IPS DF 6.9 (cell line): ENCODE measurements around the gene CIAPIN1.
A peak's percentile ranks its signal among the peaks of the same experiment; 100 is the strongest.

Source experiments
- DNase-seq: peaks from one replicate; pipeline ENCODE4 v3.0.0-alpha.2; 2013; ENCODE audit warnings: low read depth, low spot score
- H3K27ac ChIP-seq: one replicate; pipeline ENCODE4 v1.5.1; 2013; ENCODE audit warnings: low read length, control low read depth
- H3K27me3 ChIP-seq: 2 replicates; pipeline ENCODE4 v1.6.1; 2013; ENCODE audit warnings: mild to moderate bottlenecking, low read length; ENCODE audit not compliant: control insufficient read depth, insufficient read depth
- H3K36me3 ChIP-seq: 2 replicates; pipeline ENCODE4 v1.6.1; 2013; ENCODE audit warnings: low read length; ENCODE audit not compliant: control insufficient read depth, insufficient read depth
- H3K4me1 ChIP-seq: 2 replicates; pipeline ENCODE4 v1.6.1; 2013; ENCODE audit warnings: low read length; ENCODE audit not compliant: control insufficient read depth, insufficient read depth
- H3K4me3 ChIP-seq: 2 replicates; pipeline ENCODE4 v1.5.1; 2013; ENCODE audit warnings: mild to moderate bottlenecking, low read length
- H3K9me3 ChIP-seq: 2 replicates; pipeline ENCODE4 v1.6.1; 2013; ENCODE audit warnings: low read length, inconsistent platforms; ENCODE audit not compliant: control insufficient read depth, insufficient read depth
- WGBS: extraction: QIAGEN DNeasy Blood & Tissue Kit; methylation state at CpG from one replicate; pipeline ENCODE4 v1.1.7; 2013; ENCODE audit warnings: mixed read lengths, missing lambda C conversion rate; ENCODE audit not compliant: insufficient read length, insufficient coverage; 5-methylcytosine and 5-hydroxymethylcytosine counted together

The CIAPIN1 gene

GRCh38 chr16:57475711-57476339 is 28.6 kb upstream of the CIAPIN1 start:
- H3K9me3 ChIP-seq: no peaks in the 10 kb centered on the region
- no CpG with 5 or more reads among the region's 12 CpGs for WGBS
- H3K27ac ChIP-seq: no peak overlapping the region
- no peak overlapping the region for H3K4me3 ChIP-seq
- H3K36me3 ChIP-seq: peaks cover 10% of the 10 kb centered on the region; the same call in 1 of the 2 replicates
- DNase-seq: peak; percentile 76
- no peaks in the 10 kb centered on the region for H3K27me3 ChIP-seq
- peaks cover 19% of the 10 kb centered on the region for H3K4me1 ChIP-seq

DNA sequence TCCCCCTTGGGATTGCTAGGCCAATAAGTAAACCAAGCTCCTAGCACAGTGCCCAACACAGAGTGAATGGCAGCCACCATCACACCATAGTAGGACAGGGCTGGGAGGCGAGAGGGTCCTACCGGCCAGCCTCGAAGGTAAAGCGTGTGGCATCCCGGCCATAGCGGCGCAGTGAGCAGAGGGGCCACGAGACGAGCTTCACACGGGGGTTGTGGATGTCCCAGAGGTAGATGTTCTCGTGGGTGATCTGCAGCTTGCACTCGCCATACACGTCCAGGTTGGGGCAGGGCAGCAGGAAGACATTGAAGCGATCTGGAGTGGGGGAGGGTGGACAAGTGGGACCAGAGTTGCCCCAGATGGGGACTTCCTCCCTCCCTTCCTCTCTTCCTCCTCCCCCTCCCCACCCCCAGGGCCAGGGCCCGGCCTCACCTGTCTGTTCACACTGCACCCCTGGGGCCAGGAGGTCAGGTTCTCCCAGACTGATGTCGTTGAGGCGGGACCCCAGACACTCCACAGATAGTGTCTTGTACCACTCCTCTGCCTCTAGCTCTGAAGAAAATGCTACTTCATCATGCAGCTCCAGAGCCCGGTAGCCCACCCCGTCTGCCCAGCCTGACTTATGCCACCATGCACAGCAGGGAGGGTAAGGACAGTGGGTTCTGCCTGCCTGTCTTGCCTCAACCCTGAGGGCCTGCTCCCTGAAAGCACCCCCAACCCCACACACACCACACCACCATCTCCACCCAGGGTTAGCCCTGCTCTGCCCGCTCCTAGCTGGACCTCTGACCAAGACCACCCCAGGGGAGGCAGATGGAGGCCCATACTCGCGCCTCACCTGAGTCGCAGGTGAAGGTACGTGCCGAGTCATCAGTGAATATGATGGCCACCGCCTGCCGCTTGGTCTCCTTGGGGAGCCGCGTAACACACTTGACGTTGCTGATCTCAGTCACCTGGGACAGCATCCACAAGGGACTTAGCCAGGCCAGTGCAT is 27.8 kb upstream of the CIAPIN1 start:
- Histone ChIP-seq H3K4me3 (no peak overlapping the region), H3K27ac (no peak overlapping the region), H3K9me3 (no peaks in the 10 kb centered on the region), H3K27me3 (no peaks in the 10 kb centered on the region), H3K36me3 (peaks cover 18% of the 10 kb centered on the region), H3K4me1 (peaks cover 15% of the 10 kb centered on the region)
- no CpG with 5 or more reads among the region's 30 CpGs for WGBS
- no peak for DNase-seq

- H3K27ac ChIP-seq: no peak overlapping the region
- no peak for DNase-seq
- peaks cover 15% of the 10 kb centered on the region for H3K4me1 ChIP-seq
- H3K36me3 ChIP-seq: peaks cover 28% of the 10 kb centered on the region
- no CpG with 5 or more reads among the region's 8 CpGs for whole genome bisulfite sequencing
- H3K4me3 ChIP-seq: no peak overlapping the region
- no peaks in the 10 kb centered on the region for H3K9me3 ChIP-seq
- H3K27me3 ChIP-seq: no peaks in the 10 kb centered on the region
These were observed 26.7 kb upstream of the CIAPIN1 start for GRCh38 chr16:57473906-57474305.

DNA sequence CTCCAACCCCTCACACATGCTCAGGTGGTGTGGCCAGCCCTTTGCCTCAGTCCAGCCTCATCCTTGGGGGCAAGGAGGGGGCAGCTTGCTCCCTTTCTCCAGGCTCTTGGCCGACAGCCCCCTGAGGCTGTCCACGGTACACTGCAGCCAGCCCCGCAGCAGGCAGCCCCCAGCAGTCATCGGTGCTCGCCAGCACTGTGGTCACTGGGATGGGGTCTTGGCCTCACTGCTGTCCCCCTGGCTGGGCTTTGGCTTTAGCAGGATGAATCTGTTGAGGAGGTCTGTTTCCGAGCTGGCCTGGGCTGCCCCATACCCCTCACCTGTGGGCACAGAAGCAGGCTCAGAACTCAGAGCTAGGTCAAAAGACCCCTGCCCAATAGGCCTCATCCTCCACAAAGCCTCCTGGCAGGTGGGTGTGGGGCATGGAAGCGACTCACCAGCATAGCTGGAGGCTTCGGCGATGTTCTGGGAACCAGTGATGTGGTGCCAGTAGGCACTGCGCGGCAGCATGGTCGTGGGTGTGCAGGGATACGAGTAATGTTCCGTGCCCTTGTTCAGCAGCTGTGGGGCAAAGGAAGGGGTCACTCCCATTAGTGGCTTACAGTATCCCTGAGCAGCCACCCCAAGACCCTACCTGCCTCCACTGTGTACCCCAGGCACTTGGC is 26.1 kb upstream of the CIAPIN1 start:
- DNase-seq: no peak
- no CpG with 5 or more reads among the region's 14 CpGs for WGBS
- H3K27ac ChIP-seq: no peak overlapping the region

GRCh38 chr16:57472665-57473060 is 25.5 kb upstream of the CIAPIN1 start:
- Histone ChIP-seq H3K4me3 (no peak overlapping the region), H3K36me3 (peaks cover 31% of the 10 kb centered on the region), H3K27ac (no peak overlapping the region), H3K27me3 (no peaks in the 10 kb centered on the region), H3K4me1 (peaks cover 10% of the 10 kb centered on the region), H3K9me3 (no peaks in the 10 kb centered on the region)
- no peak for DNase-seq
- no CpG with 5 or more reads among the region's 4 CpGs for WGBS

More for the DNA sequence above, 26.1 kb upstream of the CIAPIN1 start:
- Histone ChIP-seq H3K4me3 (no peak overlapping the region), H3K9me3 (no peaks in the 10 kb centered on the region), H3K36me3 (peaks cover 31% of the 10 kb centered on the region), H3K27me3 (no peaks in the 10 kb centered on the region), H3K4me1 (peaks cover 15% of the 10 kb centered on the region)

DNA sequence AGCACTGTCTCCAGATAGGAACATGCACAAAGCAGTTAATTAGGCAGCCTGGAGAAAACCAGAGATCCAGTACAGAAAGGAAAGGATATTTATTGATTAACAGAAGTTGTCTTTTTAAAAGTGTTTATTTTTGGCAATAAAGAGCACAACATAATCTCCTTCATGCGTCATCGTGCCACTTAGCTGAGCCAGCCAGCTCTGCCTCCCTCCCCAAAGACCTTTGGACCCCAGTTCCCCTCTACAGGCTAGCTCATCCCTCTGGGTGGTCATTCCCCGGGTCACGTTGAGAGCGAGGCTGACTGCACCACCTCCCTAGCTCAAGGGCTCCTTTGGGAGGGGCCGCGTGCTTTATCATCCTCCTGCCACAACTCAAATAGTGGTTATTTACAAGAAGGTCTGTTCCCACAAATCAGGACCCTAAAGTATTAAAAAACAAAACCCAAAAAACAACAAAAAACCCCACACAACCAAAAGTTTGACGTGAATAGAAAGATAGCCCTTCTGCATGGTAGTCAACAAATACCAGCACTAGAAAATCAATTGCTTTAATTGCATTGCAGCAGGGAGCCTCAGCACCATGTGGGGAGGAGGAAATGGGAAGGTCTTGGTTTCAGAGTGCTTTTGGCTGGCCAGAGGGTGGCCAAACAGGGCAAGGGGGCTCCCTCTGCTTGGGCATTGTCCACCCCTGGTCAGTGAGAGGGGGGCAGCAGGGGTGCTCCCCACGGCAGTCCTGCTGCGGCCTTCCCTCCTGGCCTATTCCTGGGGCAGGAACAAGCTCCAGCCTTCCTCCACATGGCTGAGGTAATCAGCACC is 24.9 kb upstream of the CIAPIN1 start:
- Histone ChIP-seq H3K4me1 (peaks cover 9% of the 10 kb centered on the region), H3K36me3 (peaks cover 31% of the 10 kb centered on the region)

DNA sequence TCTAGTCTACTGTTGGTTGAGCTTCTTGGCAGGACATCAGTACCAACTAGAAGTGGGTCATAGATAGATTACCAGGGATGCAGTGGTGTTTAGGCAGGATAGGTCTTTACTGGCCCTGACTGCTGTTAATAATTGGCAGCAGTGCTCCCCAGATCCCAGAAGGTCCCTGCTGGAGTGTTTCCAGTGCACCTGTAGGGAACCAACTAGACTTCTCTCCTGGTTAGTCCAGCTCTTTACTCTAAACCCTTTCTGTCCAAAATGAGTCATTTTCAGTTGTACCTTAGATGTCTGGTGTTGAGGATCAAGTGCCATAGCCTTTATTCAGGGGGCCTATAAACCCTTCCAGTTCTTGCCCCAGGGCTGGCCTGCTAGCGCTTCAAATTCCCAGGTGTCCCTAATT is 24.0 kb upstream of the CIAPIN1 start:
- no CpG with 5 or more reads among the region's 1 CpG for WGBS
- peaks cover 4% of the 10 kb centered on the region for H3K4me1 ChIP-seq
- DNase-seq: no peak
- no peak overlapping the region for H3K4me3 ChIP-seq
- peaks cover 35% of the 10 kb centered on the region for H3K36me3 ChIP-seq
- no peaks in the 10 kb centered on the region for H3K27me3 ChIP-seq
- no peaks in the 10 kb centered on the region for H3K9me3 ChIP-seq
- no peak overlapping the region for H3K27ac ChIP-seq

More for the DNA sequence above, 24.9 kb upstream of the CIAPIN1 start:
- Histone ChIP-seq H3K9me3 (no peaks in the 10 kb centered on the region), H3K4me3 (no peak overlapping the region), H3K27ac (no peak overlapping the region), H3K27me3 (no peaks in the 10 kb centered on the region)
- no CpG with 5 or more reads among the region's 10 CpGs for WGBS
- no peak for DNase-seq

- no CpG with 5 or more reads among the region's 6 CpGs for whole genome bisulfite sequencing
These were observed 23.5 kb upstream of the CIAPIN1 start for GRCh38 chr16:57470711-57471110.

DNA sequence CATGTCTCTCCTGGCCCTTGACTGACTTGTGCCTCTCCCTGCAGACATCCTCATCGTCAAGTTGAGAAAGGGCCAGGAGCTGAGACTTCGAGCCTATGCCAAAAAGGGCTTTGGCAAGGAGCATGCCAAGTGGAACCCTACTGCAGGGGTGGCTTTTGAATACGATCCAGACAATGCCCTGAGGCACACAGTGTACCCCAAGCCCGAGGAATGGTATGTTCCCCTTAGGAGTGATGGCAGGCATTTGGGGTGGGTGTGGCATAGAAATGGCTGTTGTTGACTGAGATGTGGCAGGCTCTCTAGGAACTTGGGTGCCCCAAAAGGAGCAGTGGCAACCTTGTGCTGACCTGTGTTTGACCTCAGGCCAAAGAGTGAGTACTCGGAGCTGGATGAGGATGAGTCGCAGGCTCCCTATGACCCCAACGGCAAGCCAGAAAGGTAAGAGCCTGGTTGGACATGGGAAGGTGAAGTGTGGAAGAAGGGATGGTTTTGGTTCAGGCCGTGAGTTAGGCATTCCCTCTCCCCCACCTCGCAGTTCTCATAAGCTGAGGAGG is 22.8 kb upstream of the CIAPIN1 start:
- no peak overlapping the region for H3K27ac ChIP-seq
- no peak for DNase-seq
- no peaks in the 10 kb centered on the region for H3K9me3 ChIP-seq
- WGBS: no CpG with 5 or more reads among the region's 9 CpGs
- H3K27me3 ChIP-seq: no peaks in the 10 kb centered on the region
- H3K36me3 ChIP-seq: peaks cover 37% of the 10 kb centered on the region
- no peak overlapping the region for H3K4me3 ChIP-seq
- peaks cover 2% of the 10 kb centered on the region for H3K4me1 ChIP-seq

More at GRCh38 chr16:57470711-57471110, 23.5 kb upstream of the CIAPIN1 start:
- H3K36me3 ChIP-seq: peaks cover 37% of the 10 kb centered on the region
- no peak for DNase-seq
- H3K9me3 ChIP-seq: no peaks in the 10 kb centered on the region
- peaks cover 2% of the 10 kb centered on the region for H3K4me1 ChIP-seq
- H3K27ac ChIP-seq: no peak overlapping the region
- H3K27me3 ChIP-seq: no peaks in the 10 kb centered on the region
- H3K4me3 ChIP-seq: no peak overlapping the region
